Thyroid gland (tissue), 4 donors: ENCODE results near the gene GPC6.

Source experiments
- CTCF ChIP-seq, 6 experiments: fragments of 200-600 bp in 3 of 6; fragments of 450-650 bp in 3 of 6; sonication (generic) in 3 of 6; IDR thresholded peaks; one replicate each; pipeline ENCODE4 v1.5.1; 2016 to 2019; ENCODE audit warnings: antibody characterized with exemption in 6 of 6, mild to moderate bottlenecking in 2 of 6, inconsistent platforms in 1 of 6, moderate library complexity in 1 of 6
- POLR2A ChIP-seq, 2 donors: fragments of 450-650 bp; IDR thresholded peaks; one replicate each; pipeline ENCODE4 v1.6.1; 2017; ENCODE audit warnings: antibody characterized with exemption in 2 of 2, mild to moderate bottlenecking in 2 of 2, moderate library complexity in 1 of 2

GRCh38 chr13:93876236-93876635, 649.6 kb downstream of the GPC6 start:
- TF ChIP-seq POLR2A (IDR thresholded peaks at IDR 0.05) (no peak), CTCF (IDR thresholded peaks at IDR 0.05) (no peak)
